Pancreas (tissue), 10 donors: Measurements from ENCODE around the gene SFRP2. TPM values are rescaled to one million over a fixed set of nuclear protein-coding genes. Genes with fewer than 3 reads are reported as not detected.

Experiments used
- ATAC-seq, 4 donors: fragments of 200-7000 bp; cut with Tn5 transposase; one replicate each; pipeline versions ENCODE4 v1.8.0 to v1.9.1; 2020; ENCODE audit warnings: mild to moderate bottlenecking in 4 of 4, moderate library complexity in 4 of 4
- DNase-seq, 6 donors: peaks; one replicate each; pipeline ENCODE4 v3.0.0-alpha.2; 2020
- FAIRE-seq: peaks from 2 replicates; lab custom pipeline; 2012; peaks lifted over from hg19 to GRCh38; lab: Jason Lieb, UNC
- H3K27ac ChIP-seq, 4 donors: fragments of 200-600 bp; sonication (generic); 1 replicate in 3 of 4; 2 replicates in 1 of 4; pipeline versions ENCODE4 v1.5.0 to v1.8.0; 2020
- H3K27me3 ChIP-seq, 4 donors: fragments of 200-600 bp; one replicate each; pipeline ENCODE4 v1.8.0; 2021
- H3K36me3 ChIP-seq, 3 donors: fragments of 200-600 bp; sonication (generic) in 1 of 3; one replicate each; pipeline versions ENCODE4 v1.5.0 to v1.8.0; 2020 to 2021
- H3K4me1 ChIP-seq, 3 donors: fragments of 200-600 bp; one replicate each; pipeline ENCODE4 v1.8.0; 2021
- H3K4me3 ChIP-seq, 4 donors: fragments of 200-600 bp; sonication (generic) in 2 of 4; one replicate each; pipeline versions ENCODE4 v1.5.0 to v1.8.0; 2020 to 2021
- H3K9me3 ChIP-seq, 4 donors: fragments of 200-600 bp; one replicate each; pipeline ENCODE4 v1.8.0; 2021
- WGBS, 2 donors: extraction: QIAGEN DNeasy Blood & Tissue Kit; methylation state at CpG; one replicate each; pipeline ENCODE4 v1.1.7; 2013; 5-methylcytosine and 5-hydroxymethylcytosine counted together
- intact Hi-C, 3 donors: fragments of 100-400 bp; cut with DNase I; formaldehyde crosslinking; loops; one replicate each; pipeline versions ENCODE4 v1.11.1 to v1.14.2; 2022
- polyA plus RNA-seq, 2 donors: library from polyadenylated mRNA; stranded (reverse); fragments of 200-250 nt; gene quantifications; one replicate each; pipeline ENCODE4 v1.2.3, GENCODE V29; 2013
- total RNA-seq, 6 donors: library from RNA; stranded (reverse); fragmentation: NEBNext Ultra II Directional in 4 of 6; extraction: Animal tissue kit (Norgen Biotek cat#: 25700) in 4 of 6; gene quantifications; one replicate each; pipeline versions ENCODE4 v1.2.1 to v1.2.4, GENCODE V29; 2021 to 2023
- TF ChIP-seq, protein P1 (sequence below), 4 donors: fragments of 200-600 bp; sonication (generic) in 3 of 4; IDR thresholded peaks; one replicate each; pipeline versions ENCODE4 v1.5.0 to v1.8.0; 2021; ENCODE audit warnings: antibody characterized with exemption in 4 of 4
- donor health status: healthy with polysubstance abuse.
- donor health status: DM: no; HTN: no; CAD: no; lungs with moderate emphysema.
- donor health status: DM: no; HTN: no; CAD: no.
- donor health status: control.
- donor health status: control.
- donor health status: Bipolar disorder and iron deficiency.
- donor health status: DM: yes; HTN: yes; CAD: no.
- donor health status: DM: no; HTN: no; CAD: no.
- donor health status: DM: no; HTN: no; CAD: no.
- donor health status: DM: yes; HTN: yes; CAD: no.

The SFRP2 gene
- total and polyA plus RNA-seq, 8 donors = 1.5 to 136 (median 5.8) TPM

DNA sequence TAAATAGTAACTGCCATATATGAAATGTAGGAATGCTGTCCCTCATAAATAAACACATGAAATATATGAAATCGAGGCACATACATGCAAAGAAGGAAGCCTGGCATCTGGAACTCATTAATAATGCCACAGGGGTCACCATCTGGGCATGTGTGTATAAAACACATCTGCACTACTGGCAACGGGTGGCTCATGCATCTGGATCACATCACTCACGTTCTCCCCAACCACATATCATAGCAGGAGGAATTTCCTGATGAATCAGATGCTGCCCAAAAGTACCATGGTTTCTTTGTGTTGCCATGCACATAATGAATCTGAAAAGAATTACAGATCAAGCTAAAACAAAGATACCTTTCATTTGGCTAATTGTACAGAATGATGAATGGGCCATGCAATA, 57.6 kb downstream of the SFRP2 start:
- H3K36me3 ChIP-seq = no peaks in the 10 kb centered on the region
- FAIRE-seq (no peak), ATAC-seq (no peak), DNase-seq (no peak)
- no peak overlapping the region for H3K4me3 ChIP-seq
- no peaks in the 10 kb centered on the region for H3K27me3 ChIP-seq
- no peaks in the 10 kb centered on the region for H3K9me3 ChIP-seq
- intact Hi-C loops = no loop called here
- H3K4me1 ChIP-seq = no peaks in the 10 kb centered on the region
- H3K27ac ChIP-seq = no peak overlapping the region
- TF ChIP-seq, protein P1, sequence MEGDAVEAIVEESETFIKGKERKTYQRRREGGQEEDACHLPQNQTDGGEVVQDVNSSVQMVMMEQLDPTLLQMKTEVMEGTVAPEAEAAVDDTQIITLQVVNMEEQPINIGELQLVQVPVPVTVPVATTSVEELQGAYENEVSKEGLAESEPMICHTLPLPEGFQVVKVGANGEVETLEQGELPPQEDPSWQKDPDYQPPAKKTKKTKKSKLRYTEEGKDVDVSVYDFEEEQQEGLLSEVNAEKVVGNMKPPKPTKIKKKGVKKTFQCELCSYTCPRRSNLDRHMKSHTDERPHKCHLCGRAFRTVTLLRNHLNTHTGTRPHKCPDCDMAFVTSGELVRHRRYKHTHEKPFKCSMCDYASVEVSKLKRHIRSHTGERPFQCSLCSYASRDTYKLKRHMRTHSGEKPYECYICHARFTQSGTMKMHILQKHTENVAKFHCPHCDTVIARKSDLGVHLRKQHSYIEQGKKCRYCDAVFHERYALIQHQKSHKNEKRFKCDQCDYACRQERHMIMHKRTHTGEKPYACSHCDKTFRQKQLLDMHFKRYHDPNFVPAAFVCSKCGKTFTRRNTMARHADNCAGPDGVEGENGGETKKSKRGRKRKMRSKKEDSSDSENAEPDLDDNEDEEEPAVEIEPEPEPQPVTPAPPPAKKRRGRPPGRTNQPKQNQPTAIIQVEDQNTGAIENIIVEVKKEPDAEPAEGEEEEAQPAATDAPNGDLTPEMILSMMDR (IDR thresholded peaks at IDR 0.05) = no peak
- 22% methylated on average over 3 of the region's 3 CpGs for WGBS, 2 donors

Other genes with a start within 250 kb of the SFRP2 start
- gene TLR2, start 104.8 kb downstream of the SFRP2 start, total RNA-seq = 10 to 100 TPM in 2 of 6 donors, 1 to 10 TPM in 4; 2.3 to 23.9 (median 5.4) TPM
- gene TLR2, start 104.8 kb downstream of the SFRP2 start, polyA plus RNA-seq = 1 to 10 TPM; 2.9 to 3.2 TPM
- not detected for gene RNF175, start 29.1 kb downstream of the SFRP2 start, total RNA-seq
- under 1 TPM in 1 of 2 donors, not detected in 1; 0.12 TPM for gene RNF175, start 29.1 kb downstream of the SFRP2 start, polyA plus RNA-seq